Transverse colon (tissue), 4 donors: ENCODE results near the gene PQBP1.

Source experiments
- CTCF ChIP-seq, 5 experiments: fragments of 200-600 bp in 3 of 5; fragments of 450-650 bp in 2 of 5; sonication (generic) in 3 of 5; IDR thresholded peaks; 1 replicate in 2 of 5; 2 replicates in 3 of 5; pipeline ENCODE4 v1.5.1; 2016 to 2017; ENCODE audit warnings: antibody characterized with exemption in 5 of 5, inconsistent platforms in 3 of 5, mild to moderate bottlenecking in 2 of 5, moderate library complexity in 1 of 5
- EP300 ChIP-seq: sonication (generic); formaldehyde crosslinking; IDR thresholded peaks from one replicate; pipeline ENCODE4 v1.6.1; 2017; ENCODE audit warnings: antibody characterized with exemption, low read depth
- POLR2A ChIP-seq: fragments of 450-650 bp; IDR thresholded peaks from one replicate; pipeline ENCODE4 v1.6.1; 2016; ENCODE audit warnings: antibody characterized with exemption, mild to moderate bottlenecking, moderate library complexity
- POLR2AphosphoS5 ChIP-seq, 3 donors: sonication (generic); formaldehyde crosslinking; IDR thresholded peaks; one replicate each; pipeline ENCODE4 v1.6.1; 2016; ENCODE audit warnings: antibody characterized with exemption in 3 of 3

- TF ChIP-seq CTCF (IDR thresholded peaks at IDR 0.05) (peak; percentile 36 to 66 (median 38)), POLR2AphosphoS5 (IDR thresholded peaks at IDR 0.05) (peak in 2 of 3 donors; percentile 61 to 69), POLR2A (peak; percentile 54), EP300 (no peak)
Observed at GRCh38 chrX:48891402-48892288, 6.1 kb upstream of the PQBP1 start.
